NCI-H1930 (cell line): ENCODE results near the gene PAAF1.

Experiments
- DNase-seq, 2 experiments: peaks; one replicate each; lab custom pipeline; 2025; lab: John Stamatoyannopoulos, UW

The PAAF1 gene

GRCh38 chr11:73972620-73973449 lies 96.0 kb downstream of the PAAF1 start:
- no peak for DNase-seq

GRCh38 chr11:73974604-73975478 lies 98.0 kb downstream of the PAAF1 start:
- no peak for DNase-seq

GRCh38 chr11:73975479-73975757 lies 98.6 kb downstream of the PAAF1 start:
- DNase-seq = no peak

GRCh38 chr11:73976451-73977151 lies 99.8 kb downstream of the PAAF1 start:
- DNase-seq = no peak

GRCh38 chr11:73977856-73978519 lies 101.2 kb downstream of the PAAF1 start:
- DNase-seq = no peak

- DNase-seq = no peak
These were observed 101.8 kb downstream of the PAAF1 start for GRCh38 chr11:73978576-73979086.

- no peak for DNase-seq
These were observed 103.5 kb downstream of the PAAF1 start for GRCh38 chr11:73980001-73980961.
